ENCODE results near the gene MIOS. TPM values are rescaled to one million over a fixed set of nuclear protein-coding genes. Genes with fewer than 3 reads are reported as not detected.
A peak's percentile ranks its signal among the peaks of the same experiment; 100 is the strongest.

The MIOS gene
- total RNA-seq, 1 donor: 46.6 TPM

DNA sequence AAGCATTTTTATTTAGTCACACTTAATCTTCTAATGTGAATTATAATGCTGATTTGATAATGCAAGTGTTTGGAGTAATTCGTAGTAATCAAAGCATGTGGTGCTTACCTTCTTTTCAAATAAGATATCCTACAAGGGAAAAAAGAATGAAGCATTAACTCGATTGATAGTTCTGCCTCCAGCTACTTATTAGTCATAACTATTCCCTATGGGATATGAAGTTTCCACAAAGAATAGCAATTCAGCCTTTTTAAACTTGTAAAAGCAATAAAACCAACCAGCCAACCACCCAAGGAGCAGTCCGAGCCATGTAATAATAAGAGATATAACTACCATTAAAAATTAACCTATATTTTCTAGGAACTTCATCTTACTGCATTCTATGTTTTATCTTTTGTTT lies 42.6 kb upstream of the MIOS start:
- H3K4me3 ChIP-seq (ENCODE audit: low read depth, low read length): no peak overlapping the region
- TF ChIP-seq CTCF (IDR thresholded peaks at IDR 0.05; ENCODE audit: insufficient read depth, low read length): no peak
- DNase-seq (ENCODE audit: low read depth): peak; percentile 70

- no peak overlapping the region for H3K4me3 ChIP-seq (ENCODE audit: low read depth, low read length)
- TF ChIP-seq CTCF (IDR thresholded peaks at IDR 0.05; ENCODE audit: insufficient read depth, low read length): no peak
Observed at GRCh38 chr7:7526006-7526405, 40.7 kb upstream of the MIOS start.

DNA sequence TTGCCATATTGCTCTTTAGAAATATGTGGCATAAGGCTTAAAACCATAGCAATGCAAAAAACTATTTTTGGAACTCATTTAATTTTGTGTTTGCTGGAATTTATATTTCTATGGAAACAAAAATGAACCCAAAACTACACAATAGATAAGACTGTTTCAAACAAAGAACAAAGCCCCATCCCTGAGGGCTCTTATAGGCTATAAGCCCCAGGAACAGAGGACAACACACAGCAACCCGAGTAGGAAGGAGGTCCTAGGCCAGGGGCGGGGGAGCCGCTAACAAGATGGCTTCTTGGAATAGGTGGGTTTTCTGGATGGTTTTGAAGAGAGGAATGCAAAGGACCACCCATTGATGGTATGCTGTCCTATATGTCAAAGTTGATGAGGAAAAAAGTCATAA lies 39.6 kb upstream of the MIOS start:
- DNase-seq (ENCODE audit: low read depth): no peak
- no peak overlapping the region for H3K4me3 ChIP-seq (ENCODE audit: low read depth, low read length)
- TF ChIP-seq CTCF (IDR thresholded peaks at IDR 0.05; ENCODE audit: insufficient read depth, low read length): no peak

More at GRCh38 chr7:7526006-7526405, 40.7 kb upstream of the MIOS start:
- DNase-seq (ENCODE audit: low read depth): no peak

DNA sequence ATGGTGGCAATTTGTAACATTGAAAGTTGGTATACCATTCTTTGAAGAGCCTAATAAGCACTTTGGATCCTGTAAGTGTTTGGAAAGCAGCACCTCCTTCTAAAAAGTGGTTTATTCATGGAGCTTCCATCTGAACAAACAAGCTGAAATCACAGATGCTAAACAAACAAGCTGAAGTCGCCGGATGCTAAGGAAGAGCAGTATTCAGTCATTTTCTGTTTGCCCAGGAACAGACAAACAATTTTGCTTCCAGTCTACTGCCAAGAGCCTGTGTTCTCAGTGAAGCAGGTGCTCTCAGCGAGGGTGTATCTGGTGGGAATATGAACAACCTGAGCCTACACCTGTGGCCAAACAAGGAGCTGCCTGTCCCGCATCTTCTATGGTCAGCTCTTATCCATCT lies 37.4 kb upstream of the MIOS start:
- H3K4me3 ChIP-seq (ENCODE audit: low read depth, low read length): no peak overlapping the region
- TF ChIP-seq CTCF (IDR thresholded peaks at IDR 0.05; ENCODE audit: insufficient read depth, low read length): no peak
- no peak for DNase-seq (ENCODE audit: low read depth)

DNA sequence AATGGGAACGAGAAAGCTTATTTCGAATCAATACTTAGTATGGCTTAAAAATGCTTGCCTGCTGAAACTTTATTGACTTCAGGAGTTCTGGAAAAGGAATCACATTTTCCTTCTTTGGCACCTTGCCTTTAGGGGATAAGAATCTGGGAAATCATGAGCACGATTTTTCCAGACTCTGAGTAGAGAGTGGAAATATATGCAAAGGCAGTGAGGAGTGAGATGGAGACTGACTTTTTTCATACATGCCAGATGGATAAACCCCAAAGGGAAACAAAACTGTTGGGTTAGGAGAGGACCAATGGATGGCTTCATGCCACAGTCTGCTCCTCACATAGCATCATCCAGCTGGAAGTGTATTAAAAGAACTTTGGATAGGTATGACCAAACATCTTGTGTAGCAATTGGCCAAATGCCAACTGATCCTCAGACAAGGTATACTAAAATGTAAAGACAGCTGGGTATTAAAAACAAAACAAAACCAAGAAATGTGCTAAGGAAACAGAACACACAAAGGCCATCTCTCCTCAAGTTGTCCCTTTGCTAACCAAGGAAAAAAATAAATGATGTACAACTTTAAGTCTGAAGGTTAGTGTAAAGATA lies 32.8 kb upstream of the MIOS start:
- no peak for TF ChIP-seq CTCF (IDR thresholded peaks at IDR 0.05; ENCODE audit: insufficient read depth, low read length)
- no peak for DNase-seq (ENCODE audit: low read depth)
- H3K4me3 ChIP-seq (ENCODE audit: low read depth, low read length): no peak overlapping the region

DNA sequence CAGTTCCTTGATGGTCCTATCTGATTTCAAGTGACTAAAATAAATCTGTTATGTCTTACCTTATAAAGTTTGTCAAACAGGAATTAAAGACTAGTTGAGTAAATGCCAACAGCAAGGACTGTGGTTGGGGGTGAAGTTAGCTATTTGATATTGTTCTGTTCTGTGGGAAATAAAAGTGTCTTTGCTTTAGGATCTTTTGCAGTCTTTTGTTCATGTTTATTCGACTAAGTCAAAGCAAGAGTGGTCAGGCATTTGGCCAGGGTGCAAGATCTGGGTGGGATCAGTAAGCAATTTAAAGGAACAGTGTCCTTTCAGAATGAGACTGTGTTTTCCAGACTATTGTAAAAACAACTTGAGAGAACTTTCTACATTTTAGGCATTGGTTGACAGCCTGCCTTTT lies 31.0 kb upstream of the MIOS start, which contains the start of gene COL28A1:
TSS of gene COL28A1 (minus strand) at position 183 of the 400 bp plus-strand sequence. CDS start 2,998 bp downstream, outside the sequence.
- no peak for DNase-seq (ENCODE audit: low read depth)
- H3K4me3 ChIP-seq (ENCODE audit: low read depth, low read length): no peak within 1 kb of the TSS
- TF ChIP-seq CTCF (IDR thresholded peaks at IDR 0.05; ENCODE audit: insufficient read depth, low read length): no peak
